HG02610 (cell line): ENCODE data around the gene ZMYND11.
"Not testable (repeated sequence)": the region's sequence is repeated elsewhere in the genome, so short reads cannot be mapped to it uniquely, and the experiment has no call there.

Experiments
- ATAC-seq: cut with Tn5 transposase; IDR thresholded peaks from one replicate; pipeline ENCODE4 v1.9.1; 2021; ENCODE audit warnings: mild to moderate bottlenecking, moderate library complexity; ENCODE audit not compliant: unreplicated experiment

Gene ZMYND11

DNA sequence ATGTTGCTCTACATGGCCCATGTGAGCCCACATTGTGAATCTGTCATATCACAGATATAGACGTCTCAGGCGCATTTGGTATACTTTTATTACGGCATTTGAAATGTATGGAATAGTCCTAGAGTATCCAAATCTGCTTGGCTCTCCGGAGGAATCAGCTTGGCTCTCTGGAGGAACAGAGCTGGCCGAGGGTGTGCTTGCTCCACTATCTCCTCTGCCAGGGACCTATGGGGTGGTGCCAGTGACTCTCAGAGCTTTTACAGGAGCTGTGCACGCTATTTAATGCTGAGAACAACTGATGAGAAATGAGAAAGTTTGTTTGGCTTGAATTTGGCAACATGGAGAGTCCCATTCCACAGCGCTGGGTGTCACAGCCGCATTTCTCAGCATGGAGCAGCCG, 144.0 kb downstream of the ZMYND11 start:
- no peak for ATAC-seq

DNA sequence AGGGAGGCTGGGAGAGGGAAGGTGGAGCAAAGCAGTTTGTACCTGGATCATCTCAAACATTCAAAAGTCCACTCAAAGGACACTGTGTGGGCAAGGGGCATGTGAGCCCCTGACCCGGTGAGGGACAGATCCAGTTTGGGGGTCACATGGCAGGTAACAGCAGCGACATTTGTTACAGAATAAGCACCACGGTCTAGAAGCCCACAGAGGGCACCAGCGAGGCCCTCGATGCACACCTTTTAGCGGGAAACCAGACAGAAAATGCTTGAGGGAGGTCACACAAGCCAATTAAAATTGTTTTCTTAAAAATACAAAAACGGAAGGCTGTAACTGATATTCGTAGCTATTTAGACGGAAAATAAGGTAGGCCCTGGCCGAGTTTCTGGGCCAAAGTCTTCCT, 144.4 kb downstream of the ZMYND11 start:
- no peak for ATAC-seq

GRCh38 chr10:282294-283139, 147.3 kb downstream of the ZMYND11 start:
- ATAC-seq, result no peak

- no peak for ATAC-seq
Measured at GRCh38 chr10:283140-283479, 147.9 kb downstream of the ZMYND11 start.

DNA sequence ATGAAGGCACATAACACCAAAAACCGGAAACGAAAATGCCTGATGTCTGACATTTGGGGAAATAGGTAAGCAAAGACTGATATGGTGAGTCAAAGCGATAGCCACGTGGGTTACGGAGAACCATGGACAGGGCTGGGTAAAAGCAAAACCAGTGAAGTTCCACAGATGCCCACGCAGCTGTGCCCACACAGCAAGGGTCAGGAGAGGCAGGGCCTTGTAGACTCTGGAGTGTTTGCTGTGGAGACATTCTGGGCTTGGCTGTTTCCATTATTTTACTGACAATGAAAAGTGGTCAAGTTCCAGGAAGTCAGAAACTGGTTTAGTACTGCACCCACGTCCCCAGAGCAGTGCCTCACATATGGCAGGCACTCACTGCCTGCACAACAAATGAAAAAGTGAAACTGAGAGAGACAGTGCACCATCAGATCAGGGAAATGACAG, 148.7 kb downstream of the ZMYND11 start:
- ATAC-seq, result no peak

GRCh38 chr10:285216-285615, 150.0 kb downstream of the ZMYND11 start:
- no peak for ATAC-seq

GRCh38 chr10:287026-287709, 151.9 kb downstream of the ZMYND11 start:
- no peak for ATAC-seq

- ATAC-seq, result no peak
Measured at GRCh38 chr10:287814-288213, 152.6 kb downstream of the ZMYND11 start.

DNA sequence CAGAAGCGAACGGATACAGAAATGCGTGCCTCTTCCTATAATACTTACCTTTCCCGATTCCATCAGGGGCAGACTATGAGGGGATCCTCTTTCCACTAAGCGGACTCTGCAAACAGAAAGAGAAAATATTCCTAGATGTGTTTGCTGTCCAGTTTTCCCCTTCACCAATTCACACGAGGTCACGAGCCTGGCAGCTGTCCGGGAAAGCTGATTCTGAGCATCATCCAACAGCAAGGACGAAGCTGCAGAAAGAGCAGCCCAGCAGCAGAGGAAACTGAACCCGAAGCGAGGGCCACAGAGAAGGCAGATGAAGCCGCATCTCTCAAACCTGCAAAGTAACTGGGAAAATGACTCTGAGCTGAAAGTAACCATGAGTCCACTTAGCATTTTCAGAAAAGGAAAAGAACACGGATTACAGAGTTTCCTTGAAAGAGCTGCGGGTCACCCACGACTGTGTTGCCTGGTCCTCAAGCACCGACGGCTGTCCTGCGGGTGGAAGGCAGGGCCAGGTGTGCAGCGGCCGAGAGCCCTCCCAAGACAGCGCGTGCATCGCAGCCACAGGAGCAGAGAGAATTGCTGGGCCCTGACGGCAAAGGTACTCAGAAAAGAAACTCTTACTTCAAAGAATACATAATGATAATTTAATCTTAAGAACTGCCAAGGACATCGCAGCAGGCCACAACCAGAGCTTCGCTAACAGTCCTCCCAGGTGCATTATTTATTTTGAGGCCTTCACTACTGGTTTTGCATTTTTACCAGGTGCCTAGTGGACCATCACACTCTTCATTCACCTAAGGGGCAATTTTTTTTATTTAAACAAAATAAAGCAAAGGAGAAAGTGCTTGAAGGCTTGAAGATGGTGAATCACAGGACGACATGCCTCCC, 153.3 kb downstream of the ZMYND11 start:
- no peak for ATAC-seq

DNA sequence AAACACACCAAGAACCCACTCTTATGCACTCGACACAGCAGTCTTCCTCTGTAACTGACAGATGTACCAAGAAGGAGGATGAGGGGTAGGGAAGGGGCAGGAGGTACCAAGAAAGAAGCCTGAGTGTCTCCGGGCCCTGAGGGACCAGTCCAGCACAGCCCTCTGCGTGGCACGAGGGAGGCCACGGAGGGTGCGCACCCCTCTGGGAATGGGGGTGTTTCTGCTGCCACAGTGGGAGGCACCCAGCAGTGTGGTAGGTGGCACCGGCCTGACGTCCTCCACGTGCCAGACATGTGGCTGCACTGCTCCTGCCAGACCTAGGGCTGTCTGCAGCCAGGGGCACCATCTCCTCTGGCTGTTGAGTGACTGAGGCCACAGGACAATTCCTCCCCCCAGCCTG, 154.3 kb downstream of the ZMYND11 start:
- ATAC-seq, result no peak

GRCh38 chr10:290026-290725, 154.9 kb downstream of the ZMYND11 start:
- ATAC-seq, result no peak

DNA sequence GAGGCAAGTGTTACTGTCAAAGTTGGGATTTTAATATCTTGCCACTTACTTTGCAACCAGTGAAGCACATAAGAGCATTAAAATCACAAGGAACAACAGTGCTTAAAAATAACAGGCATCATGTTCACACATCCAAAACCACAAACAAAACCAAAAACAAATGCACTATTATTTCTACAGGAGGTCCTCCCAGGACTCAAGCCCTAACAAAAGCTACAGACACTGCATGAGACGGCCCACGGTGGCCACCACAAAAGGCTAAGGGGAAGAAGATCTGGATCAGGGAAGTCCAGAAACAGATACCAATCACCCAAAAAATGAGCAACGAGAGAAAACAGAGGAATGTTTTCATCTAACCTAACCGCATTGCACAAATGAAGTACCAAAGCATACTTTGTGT, 158.4 kb downstream of the ZMYND11 start:
- no peak for ATAC-seq

DNA sequence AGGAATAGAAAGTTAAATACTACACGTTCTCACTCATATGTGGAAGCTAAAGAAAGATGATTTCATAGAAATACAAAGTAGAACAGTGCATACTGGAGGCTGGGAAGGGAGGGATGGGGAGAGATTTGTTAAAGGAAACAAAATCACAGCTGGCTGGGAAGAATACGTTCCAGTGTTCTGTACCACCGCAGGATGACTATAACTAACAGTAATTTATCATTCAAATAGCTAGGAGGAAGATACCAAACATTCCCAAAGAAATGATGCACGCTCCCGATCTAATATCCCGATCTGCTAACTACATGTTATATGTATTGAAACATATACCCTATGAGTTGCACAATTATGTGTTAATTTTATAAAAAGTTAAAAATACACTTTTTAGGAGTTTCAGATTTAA, 162.3 kb downstream of the ZMYND11 start:
- no peak for ATAC-seq

DNA sequence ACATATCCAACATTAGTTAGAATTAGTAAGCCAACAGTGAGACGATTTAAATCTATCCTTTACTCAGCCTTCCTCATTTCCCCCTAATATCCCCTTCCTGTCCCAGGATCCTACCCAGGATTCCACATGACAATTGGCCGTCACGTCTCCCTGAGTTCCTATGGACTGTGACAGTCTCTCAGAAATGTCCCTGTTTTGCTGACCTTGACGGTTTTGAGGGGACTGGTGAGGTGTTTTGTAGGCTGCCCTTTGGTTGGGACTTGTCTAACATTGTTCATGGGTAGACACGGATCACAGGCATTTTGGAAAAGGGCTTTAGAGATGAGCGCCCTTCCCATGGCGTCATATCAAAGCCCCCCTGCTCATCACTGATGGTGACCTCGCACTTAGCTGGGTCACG, 162.8 kb downstream of the ZMYND11 start:
- ATAC-seq, result no peak

- no peak for ATAC-seq
Measured at GRCh38 chr10:299512-299911, 164.3 kb downstream of the ZMYND11 start.

GRCh38 chr10:299969-300368, 164.7 kb downstream of the ZMYND11 start:
- ATAC-seq, result no peak

DNA sequence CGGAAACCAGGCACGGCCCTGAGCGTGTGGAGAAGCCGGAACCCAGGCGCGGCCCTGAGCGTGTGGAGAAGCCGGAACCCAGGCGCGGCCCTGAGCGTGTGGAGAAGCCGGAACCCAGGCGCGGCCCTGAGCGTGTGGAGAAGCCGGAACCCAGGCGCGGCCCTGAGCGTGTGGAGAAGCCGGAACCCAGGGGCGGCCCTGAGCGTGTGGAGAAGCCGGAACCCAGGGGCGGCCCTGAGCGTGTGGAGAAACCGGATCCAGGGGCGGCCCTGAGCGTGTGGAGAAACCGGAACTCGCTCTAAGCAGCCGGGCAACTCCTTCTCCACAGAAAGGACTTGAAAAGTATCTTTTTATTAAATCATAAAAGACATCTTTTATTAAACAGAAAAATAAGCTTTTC, 165.3 kb downstream of the ZMYND11 start:
- ATAC-seq, result not testable (repeated sequence)

GRCh38 chr10:301536-301935, 166.3 kb downstream of the ZMYND11 start:
- no peak for ATAC-seq
